Prostate gland (tissue), 2 donors: ENCODE results near the gene ADAMTS17. TPM values are rescaled to one million over a fixed set of nuclear protein-coding genes. Genes with fewer than 3 reads are reported as not detected.

Experiments used
- DNase-seq: peaks from one replicate; pipeline ENCODE4 v3.0.0-alpha.2; 2019; ENCODE audit warnings: low spot score
- H3K27ac ChIP-seq, 2 donors: fragments of 200-600 bp; sonication (generic); 2 replicates each; pipeline ENCODE4 v1.5.1; 2017 to 2019
- H3K27me3 ChIP-seq: fragments of 200-600 bp; sonication (generic); replicated peaks from 2 replicates; pipeline ENCODE4 v1.5.1; 2019; ENCODE audit not compliant: insufficient read depth
- H3K36me3 ChIP-seq, 2 donors: fragments of 200-600 bp; sonication (generic); 1 replicate in 1 of 2; 2 replicates in 1 of 2; pipeline versions ENCODE4 v1.5.1 to v1.8.1; 2017 to 2019
- H3K4me1 ChIP-seq: fragments of 200-600 bp; sonication (generic); replicated peaks from 2 replicates; pipeline ENCODE4 v1.5.1; 2019
- H3K4me3 ChIP-seq, 2 donors: fragments of 200-600 bp; sonication (generic); 2 replicates each; pipeline ENCODE4 v1.5.1; 2017 to 2019
- H3K9me3 ChIP-seq: fragments of 200-600 bp; sonication (generic); 2 replicates; pipeline ENCODE4 v1.5.1; 2017
- CTCF ChIP-seq, 4 experiments: fragments of 200-600 bp in 2 of 4; fragments of 450-650 bp in 2 of 4; sonication (generic) in 2 of 4; IDR thresholded peaks; 1 replicate in 3 of 4; 2 replicates in 1 of 4; pipeline ENCODE4 v1.5.1; 2016 to 2019; ENCODE audit warnings: antibody characterized with exemption in 4 of 4, mild to moderate bottlenecking in 2 of 4, moderate library complexity in 2 of 4
- POLR2A ChIP-seq: fragments of 450-650 bp; IDR thresholded peaks from one replicate; pipeline ENCODE4 v1.6.1; 2016; ENCODE audit warnings: antibody characterized with exemption, mild to moderate bottlenecking
- POLR2AphosphoS5 ChIP-seq: sonication (generic); formaldehyde crosslinking; IDR thresholded peaks from one replicate; pipeline ENCODE4 v1.6.1; 2017; ENCODE audit warnings: antibody characterized with exemption
- WGBS: methylation state at CpG from one replicate; pipeline ENCODE4 v1.1.5; 2018; 5-methylcytosine and 5-hydroxymethylcytosine counted together
- intact Hi-C: fragments of 100-400 bp; cut with DNase I; formaldehyde crosslinking; loops from one replicate; pipeline ENCODE4 v1.14.2; 2022
- total RNA-seq, 2 donors: library from RNA; depleted of rRNA; stranded (reverse); fragments of >200 nt; gene quantifications; one replicate each; pipeline ENCODE4 v1.1.0, GENCODE V29; 2016

Gene ADAMTS17
- total RNA-seq, 2 donors from 2014 or later, result 2.7 to 5.6 TPM

GRCh38 chr15:100281096-100281917 is 60.5 kb downstream of the ADAMTS17 start:
- Histone ChIP-seq H3K27ac (no peak overlapping the region), H3K4me1 (no peaks in the 10 kb centered on the region), H3K4me3 (no peak overlapping the region), H3K27me3 (no peaks in the 10 kb centered on the region), H3K9me3 (no peaks in the 10 kb centered on the region), H3K36me3 (no peaks in the 10 kb centered on the region)
- DNase-seq, result no peak
- WGBS, result 97% methylated on average over 30 of the region's 30 CpGs
- intact Hi-C loops, result no loop called here
- TF ChIP-seq POLR2AphosphoS5 (no peak), POLR2A (no peak), CTCF (IDR thresholded peaks at IDR 0.05) (no peak)

- no peak for TF ChIP-seq POLR2AphosphoS5
- TF ChIP-seq CTCF (IDR thresholded peaks at IDR 0.05), result no peak
- no peak for TF ChIP-seq POLR2A
- 45% methylated on average over 1 of the region's 2 CpGs for WGBS
- no peaks in the 10 kb centered on the region for H3K36me3 ChIP-seq
- H3K27me3 ChIP-seq, result no peaks in the 10 kb centered on the region
- no peaks in the 10 kb centered on the region for H3K9me3 ChIP-seq
- no peak overlapping the region for H3K27ac ChIP-seq
- no peak for DNase-seq
- H3K4me1 ChIP-seq, result no peaks in the 10 kb centered on the region
- H3K4me3 ChIP-seq, result no peak overlapping the region
- intact Hi-C loops, result no loop called here
Measured at GRCh38 chr15:100279849-100280248, 61.9 kb downstream of the ADAMTS17 start.

DNA sequence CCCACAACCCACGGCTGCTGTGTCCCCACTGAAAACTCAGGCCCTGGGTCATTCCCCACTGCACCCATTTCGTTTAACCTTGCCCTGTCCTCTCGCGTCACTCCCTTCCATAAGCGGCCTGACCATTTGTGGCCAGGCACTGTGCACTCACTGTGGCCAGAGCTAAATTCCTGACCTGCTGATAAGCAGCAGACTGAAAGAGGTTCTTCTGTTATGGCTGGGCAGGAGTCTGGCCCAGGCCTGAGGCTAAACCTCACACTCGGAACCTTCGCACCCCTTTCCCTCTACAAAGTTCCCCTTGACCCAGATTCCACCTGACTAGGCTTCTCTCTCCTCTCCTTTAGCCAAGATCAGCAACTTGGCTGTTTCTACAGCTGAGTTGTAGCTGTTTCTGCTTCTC is 62.3 kb downstream of the ADAMTS17 start:
- DNase-seq, result no peak
- no peak overlapping the region for H3K27ac ChIP-seq
- H3K36me3 ChIP-seq, result no peaks in the 10 kb centered on the region
- no peaks in the 10 kb centered on the region for H3K9me3 ChIP-seq
- intact Hi-C loops, result no loop called here
- no peaks in the 10 kb centered on the region for H3K4me1 ChIP-seq
- WGBS, result 95% methylated on average over 7 of the region's 7 CpGs
- no peak overlapping the region for H3K4me3 ChIP-seq
- no peaks in the 10 kb centered on the region for H3K27me3 ChIP-seq
- TF ChIP-seq POLR2A, result no peak

DNA sequence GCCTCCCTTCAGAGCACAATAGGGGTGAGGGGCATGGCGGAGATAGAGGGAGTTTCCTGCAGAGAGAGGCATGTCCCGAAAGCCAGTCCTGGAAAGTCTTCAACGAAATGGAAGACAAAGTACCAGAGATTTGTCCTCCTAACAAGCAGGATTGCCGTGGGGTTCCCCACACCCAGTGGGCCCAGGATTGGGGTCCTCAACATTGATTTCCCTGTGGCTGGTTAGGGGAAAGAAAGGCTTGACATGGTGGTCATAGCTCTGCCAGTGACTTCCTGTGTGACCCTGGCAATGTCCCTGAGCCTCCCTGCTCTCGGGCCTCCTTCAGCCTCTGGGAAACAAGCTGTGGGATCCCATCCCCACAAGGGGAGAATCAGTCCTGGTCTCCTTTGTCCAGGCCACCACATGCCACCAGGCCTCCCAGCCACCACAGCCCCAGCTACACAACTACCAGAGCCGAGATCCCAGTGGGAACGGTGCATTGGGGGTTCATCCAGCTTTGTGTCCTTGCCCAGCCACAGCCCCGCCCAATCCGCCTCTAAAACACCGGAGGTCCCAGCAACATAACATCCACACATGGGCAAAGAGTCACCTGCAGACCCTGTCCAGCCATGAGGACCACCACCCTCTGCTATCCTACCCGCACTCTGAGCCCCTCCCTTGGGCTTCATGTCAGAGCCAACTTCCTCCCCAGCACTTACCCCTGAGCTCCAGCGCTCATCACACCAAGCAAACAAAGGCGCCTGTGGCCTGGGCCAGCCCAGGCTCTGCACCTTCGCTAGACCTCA is 63.0 kb downstream of the ADAMTS17 start:
- Histone ChIP-seq H3K4me3 (no peak overlapping the region), H3K27me3 (no peaks in the 10 kb centered on the region), H3K36me3 (no peaks in the 10 kb centered on the region), H3K4me1 (no peaks in the 10 kb centered on the region), H3K27ac (no peak overlapping the region), H3K9me3 (no peaks in the 10 kb centered on the region)
- WGBS, result 91% methylated on average over 14 of the region's 14 CpGs
- no peak for DNase-seq
- TF ChIP-seq POLR2A, result no peak
- intact Hi-C loops, result no loop called here

- H3K27ac ChIP-seq, result no peak overlapping the region
- WGBS, result 80% methylated on average over 17 of the region's 17 CpGs
- no peak for DNase-seq
- no peak overlapping the region for H3K4me3 ChIP-seq
- H3K27me3 ChIP-seq, result no peaks in the 10 kb centered on the region
- no peak for TF ChIP-seq POLR2A
- no peak for TF ChIP-seq CTCF (IDR thresholded peaks at IDR 0.05)
- TF ChIP-seq POLR2AphosphoS5, result no peak
- intact Hi-C loops, result no loop called here
- no peaks in the 10 kb centered on the region for H3K4me1 ChIP-seq
- H3K36me3 ChIP-seq, result no peaks in the 10 kb centered on the region
- H3K9me3 ChIP-seq, result no peaks in the 10 kb centered on the region
Measured at GRCh38 chr15:100277087-100277855, 64.5 kb downstream of the ADAMTS17 start.
